Activated CD4-positive, alpha-beta memory T cell treated with anti-CD3 and anti-CD28 coated beads, Interleukin-2, amount 10 ng/mL, durations not matched to agents 7 days and 5 days (primary cell): Measurements from ENCODE around the gene PHOSPHO2. TPM values are rescaled to one million over a fixed set of nuclear protein-coding genes. Genes with fewer than 3 reads are reported as not detected.

ENCODE experiments used
- CTCF ChIA-PET: fragments of 350-600 bp; sonication (Branson Sonifier 250); formaldehyde crosslinking; loops from one replicate; lab custom pipeline; 2021; ENCODE audit warnings: antibody characterized with exemption, inconsistent platforms; lab: Charles Lee
- POLR2A ChIA-PET: fragments of 350-600 bp; sonication (Branson Sonifier 250); formaldehyde crosslinking; loops from one replicate; lab custom pipeline; 2021; ENCODE audit warnings: antibody characterized with exemption; lab: Charles Lee
- DNase-seq: peaks from one replicate; pipeline ENCODE4 v3.0.0-alpha.2; 2020
- H3K27ac Mint-ChIP-seq: one replicate; pipeline ENCODE4 v1.8.0; 2021; ENCODE audit warnings: mild to moderate bottlenecking, mixed read lengths
- H3K27me3 Mint-ChIP-seq: one replicate; pipeline ENCODE4 v1.8.0; 2021; ENCODE audit warnings: mixed read lengths
- H3K36me3 Mint-ChIP-seq: one replicate; pipeline ENCODE4 v1.8.0; 2021; ENCODE audit warnings: low read depth, mixed read lengths
- H3K4me1 Mint-ChIP-seq: one replicate; pipeline ENCODE4 v1.8.0; 2021; ENCODE audit warnings: mixed read lengths
- H3K4me3 Mint-ChIP-seq: one replicate; pipeline ENCODE4 v1.8.0; 2021; ENCODE audit warnings: mild to moderate bottlenecking, mixed read lengths
- H3K9me3 Mint-ChIP-seq: one replicate; pipeline ENCODE4 v1.8.0; 2021; ENCODE audit warnings: mixed read lengths
- total RNA-seq, 2 experiments: library from RNA; stranded (reverse); gene quantifications; one replicate each; pipeline ENCODE4 v1.2.3, GENCODE V29; 2021

Gene PHOSPHO2
- total RNA-seq, 2 experiments from 2014 or later = 2.8 to 3.4 TPM

DNA sequence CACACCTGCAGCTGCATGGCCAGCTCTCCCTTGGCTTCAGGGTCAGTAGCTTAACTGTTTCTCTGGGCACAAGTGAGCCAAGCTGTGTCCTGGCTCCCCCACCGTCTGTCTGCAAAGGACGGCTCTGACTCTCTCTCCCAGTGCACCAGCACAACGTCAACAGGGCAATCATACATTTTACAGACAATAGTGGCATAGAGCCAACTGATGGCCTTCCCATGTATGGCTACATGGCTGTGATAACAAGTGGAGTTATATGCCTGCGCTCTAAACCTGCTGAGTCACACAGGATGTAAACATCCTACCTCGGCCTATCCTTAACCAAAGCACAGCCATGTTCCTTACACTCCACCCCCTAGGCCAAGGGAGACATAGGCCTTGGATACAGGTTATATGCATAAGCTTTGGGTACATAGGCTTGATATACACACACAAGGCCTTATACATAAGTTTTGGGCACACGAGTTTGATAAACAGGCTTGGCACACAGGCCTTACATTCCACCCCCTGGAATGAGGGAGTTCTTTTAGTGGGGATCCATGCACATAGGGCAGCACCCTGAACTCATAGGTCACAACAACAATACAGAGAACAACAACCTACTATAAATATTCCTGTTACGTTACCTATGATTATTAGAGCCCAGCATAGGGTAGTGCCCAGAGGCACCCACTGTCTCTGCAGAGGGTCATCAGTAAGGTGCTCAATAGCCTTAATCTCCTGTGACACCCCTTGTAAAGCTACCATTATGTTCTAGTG, 17.7 kb downstream of the PHOSPHO2 start:
- CTCF ChIA-PET = no interaction called here
- POLR2A ChIA-PET = no interaction called here

DNA sequence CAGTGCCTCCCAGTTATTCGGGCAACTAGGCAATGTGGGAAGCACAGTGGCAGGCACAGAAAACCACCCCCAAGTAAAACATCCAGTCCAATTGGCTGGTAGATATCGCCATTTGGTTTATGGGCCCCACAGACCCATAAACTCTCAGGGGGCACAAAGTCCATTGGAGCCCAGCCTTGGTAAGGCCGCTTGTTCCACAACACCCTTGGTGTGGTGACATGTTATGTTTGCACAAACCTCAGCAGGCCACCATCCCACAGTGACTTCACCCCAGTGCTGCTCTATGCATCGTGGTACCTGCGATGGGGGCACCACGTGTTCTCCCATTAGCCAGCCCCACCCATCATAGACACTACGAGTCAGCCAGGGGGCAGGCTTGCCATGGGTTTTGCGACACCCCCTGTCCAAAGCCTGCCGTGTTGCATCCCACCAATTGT, 18.5 kb downstream of the PHOSPHO2 start:
- H3K36me3 Mint-ChIP-seq = no peaks in the 10 kb centered on the region
- H3K9me3 Mint-ChIP-seq = peaks cover 5% of the 10 kb centered on the region
- peaks cover 8% of the 10 kb centered on the region for H3K4me1 Mint-ChIP-seq
- POLR2A ChIA-PET = no interaction called here
- H3K4me3 Mint-ChIP-seq = no peak overlapping the region
- H3K27me3 Mint-ChIP-seq = no peaks in the 10 kb centered on the region
- no peak overlapping the region for H3K27ac Mint-ChIP-seq
- DNase-seq = no peak
- CTCF ChIA-PET = no interaction called here

More for the DNA sequence above, 17.7 kb downstream of the PHOSPHO2 start:
- Mint-ChIP-seq H3K4me3 (no peak overlapping the region), H3K27ac (no peak overlapping the region), H3K4me1 (peaks cover 8% of the 10 kb centered on the region), H3K27me3 (no peaks in the 10 kb centered on the region), H3K9me3 (peaks cover 5% of the 10 kb centered on the region), H3K36me3 (no peaks in the 10 kb centered on the region)
- DNase-seq = no peak

DNA sequence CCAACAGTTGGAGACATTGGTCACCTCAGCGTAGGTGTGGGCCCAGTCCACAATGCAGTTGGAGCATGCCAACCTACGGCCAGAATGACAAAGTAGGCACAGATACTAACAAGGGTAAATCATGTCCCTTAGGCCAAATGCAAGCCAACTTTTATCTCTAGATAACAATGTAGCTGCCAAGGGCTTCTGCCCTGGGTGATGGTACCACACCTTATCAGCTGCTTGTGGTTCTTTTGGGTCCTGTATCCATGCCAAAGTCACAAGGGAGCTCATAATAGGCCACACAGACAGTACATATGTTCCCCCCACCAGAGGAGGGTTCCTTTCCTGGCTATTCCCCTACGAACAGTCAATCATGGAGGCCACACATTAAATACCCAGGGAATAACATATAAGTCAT, 19.1 kb downstream of the PHOSPHO2 start:
- Mint-ChIP-seq H3K27me3 (no peaks in the 10 kb centered on the region), H3K27ac (no peak overlapping the region), H3K4me3 (no peak overlapping the region), H3K4me1 (peaks cover 8% of the 10 kb centered on the region), H3K36me3 (no peaks in the 10 kb centered on the region), H3K9me3 (peaks cover 5% of the 10 kb centered on the region)
- POLR2A ChIA-PET = no interaction called here
- CTCF ChIA-PET = no interaction called here
- DNase-seq = no peak

DNA sequence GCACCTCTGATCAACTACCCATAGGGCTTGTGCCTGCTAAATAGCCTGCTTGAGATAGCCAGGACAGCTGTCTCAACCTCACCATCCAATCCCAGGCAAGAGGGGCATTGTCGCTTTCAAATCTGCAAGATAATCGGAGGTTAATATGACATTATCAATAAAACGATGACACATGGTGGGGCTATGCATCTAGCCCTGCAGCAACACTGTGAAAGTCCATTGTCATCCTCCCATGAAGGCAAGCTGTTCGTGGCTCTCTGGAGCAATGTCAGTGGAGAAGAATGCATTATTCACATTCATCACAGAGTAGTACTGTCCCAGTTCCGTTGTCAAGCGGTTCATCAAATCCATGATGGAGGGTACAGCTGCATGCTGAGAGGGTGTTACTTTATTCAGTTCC, 20.4 kb downstream of the PHOSPHO2 start:
- no peaks in the 10 kb centered on the region for H3K27me3 Mint-ChIP-seq
- POLR2A ChIA-PET = no interaction called here
- no peak for DNase-seq
- no peak overlapping the region for H3K27ac Mint-ChIP-seq
- CTCF ChIA-PET = no interaction called here
- H3K4me1 Mint-ChIP-seq = peaks cover 8% of the 10 kb centered on the region
- peaks cover 5% of the 10 kb centered on the region for H3K9me3 Mint-ChIP-seq
- no peaks in the 10 kb centered on the region for H3K36me3 Mint-ChIP-seq
- H3K4me3 Mint-ChIP-seq = no peak overlapping the region

DNA sequence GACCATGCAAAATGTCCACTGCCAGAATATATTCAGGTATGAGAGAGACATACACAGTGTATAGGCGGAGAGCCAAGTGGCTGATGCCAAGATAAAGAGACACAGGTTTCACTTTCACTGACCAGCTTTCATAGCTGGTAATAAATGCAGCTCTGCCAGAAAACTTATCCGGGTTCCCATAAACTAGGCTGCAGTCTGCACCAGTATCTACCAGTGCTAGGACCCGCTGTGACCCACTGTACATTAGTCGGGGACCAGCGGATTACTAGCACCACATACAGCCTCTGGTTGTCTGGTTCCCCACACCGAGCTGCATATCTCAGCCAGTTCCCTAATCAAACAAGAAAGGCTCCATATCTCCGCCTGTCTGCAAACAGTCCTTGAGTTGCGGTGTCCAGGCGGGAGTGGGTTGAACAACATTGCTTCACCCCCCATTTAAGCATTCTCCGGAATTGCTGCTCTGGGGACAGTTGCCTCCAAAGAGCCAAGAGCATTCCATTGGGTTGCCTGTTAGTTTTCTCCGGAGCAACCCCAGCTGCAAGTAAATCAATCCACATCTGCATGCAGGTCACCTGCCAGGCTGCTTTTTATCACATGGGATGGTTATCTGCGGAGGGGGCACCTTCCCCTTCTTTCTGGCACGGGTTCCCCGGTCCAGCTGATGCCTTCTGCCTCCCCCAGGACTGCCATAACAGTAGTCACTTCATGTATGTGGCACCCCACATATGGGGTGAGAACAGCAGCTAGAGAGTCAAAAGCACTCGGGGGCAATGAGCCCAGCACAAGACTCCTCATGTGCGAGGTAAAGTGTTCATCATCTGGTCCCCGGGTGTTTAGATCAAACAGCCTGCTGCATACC, 21.3 kb downstream of the PHOSPHO2 start:
- peaks cover 8% of the 10 kb centered on the region for H3K4me1 Mint-ChIP-seq
- H3K36me3 Mint-ChIP-seq = no peaks in the 10 kb centered on the region
- peaks cover 5% of the 10 kb centered on the region for H3K9me3 Mint-ChIP-seq
- no peaks in the 10 kb centered on the region for H3K27me3 Mint-ChIP-seq
- H3K4me3 Mint-ChIP-seq = no peak overlapping the region
- no peak overlapping the region for H3K27ac Mint-ChIP-seq
- ChIA-PET POLR2A (no interaction called here), CTCF (no interaction called here)
- DNase-seq = no peak

DNA sequence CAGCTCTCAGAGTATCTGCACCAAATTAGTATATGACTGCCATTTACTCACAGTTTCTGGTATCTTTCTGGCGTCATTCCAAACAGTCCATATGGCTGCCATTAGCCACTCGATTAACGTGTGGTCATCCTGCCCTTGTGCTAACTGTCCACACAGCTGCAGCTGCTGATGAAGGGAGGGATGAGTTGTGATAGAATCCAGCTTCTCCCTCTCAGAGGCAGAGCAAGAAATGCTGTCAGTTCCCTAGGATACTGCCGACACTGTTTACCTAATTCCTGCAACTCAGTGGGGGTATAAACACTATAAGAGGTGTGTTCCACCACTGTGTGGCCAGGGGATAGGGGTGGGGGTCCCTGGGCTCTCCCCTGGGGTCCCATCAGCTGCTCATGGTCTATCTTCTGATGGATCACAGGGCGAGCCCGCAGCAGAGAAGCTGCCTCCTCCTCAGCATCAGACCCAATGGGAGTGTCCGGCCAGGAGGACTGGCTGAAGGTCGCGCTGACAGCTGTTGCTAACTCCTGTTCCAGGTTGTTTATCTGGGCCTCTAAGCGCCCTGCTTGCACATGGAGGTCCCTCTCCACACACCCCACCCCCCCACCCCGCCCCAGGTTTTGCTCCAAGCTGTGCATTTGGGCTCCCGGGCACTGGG, 22.1 kb downstream of the PHOSPHO2 start:
- no peak for DNase-seq
- Mint-ChIP-seq H3K4me3 (no peak overlapping the region), H3K36me3 (no peaks in the 10 kb centered on the region), H3K4me1 (peaks cover 8% of the 10 kb centered on the region), H3K27me3 (no peaks in the 10 kb centered on the region), H3K9me3 (peaks cover 5% of the 10 kb centered on the region), H3K27ac (no peak overlapping the region)
- CTCF ChIA-PET = no interaction called here
- POLR2A ChIA-PET = no interaction called here

DNA sequence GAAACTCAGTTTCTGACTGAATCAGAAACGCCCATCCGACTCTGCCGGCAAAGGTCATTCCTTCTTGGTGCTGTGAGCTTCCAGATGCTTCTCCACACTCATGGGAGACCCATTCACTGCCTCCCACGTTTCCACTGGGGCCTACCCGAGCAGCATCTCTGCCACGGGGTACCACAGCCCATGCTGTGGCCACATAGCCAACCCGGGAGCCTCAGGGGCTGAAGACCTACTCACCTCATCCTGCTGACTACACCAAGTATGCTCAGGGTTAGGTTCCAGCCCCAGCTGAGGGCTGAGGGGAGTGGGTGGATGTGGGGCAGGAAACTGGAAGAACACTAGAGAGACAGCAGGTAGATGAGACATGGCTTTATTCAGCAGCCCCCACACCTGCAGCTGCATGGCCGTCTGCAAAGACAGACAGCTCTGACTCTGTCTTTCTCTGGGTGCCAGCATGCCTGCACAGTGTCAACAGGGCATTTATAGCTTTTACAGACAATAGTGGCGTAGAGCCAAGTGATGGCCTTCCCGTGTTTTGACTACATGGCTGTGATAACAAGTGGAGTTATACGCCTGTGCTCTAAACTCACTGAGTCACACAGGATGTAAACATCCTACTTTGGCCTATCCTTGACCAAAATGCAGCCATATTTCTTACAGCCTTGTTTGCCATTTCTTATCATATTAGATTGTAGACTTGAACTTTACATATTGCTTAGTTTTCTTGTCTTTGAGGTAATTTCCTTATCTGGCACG, 22.8 kb downstream of the PHOSPHO2 start:
- no peak for DNase-seq
- H3K4me1 Mint-ChIP-seq = peaks cover 3% of the 10 kb centered on the region
- no peaks in the 10 kb centered on the region for H3K36me3 Mint-ChIP-seq
- CTCF ChIA-PET = no interaction called here
- H3K27me3 Mint-ChIP-seq = no peaks in the 10 kb centered on the region
- H3K9me3 Mint-ChIP-seq = no peaks in the 10 kb centered on the region
- no peak overlapping the region for H3K27ac Mint-ChIP-seq
- POLR2A ChIA-PET = no interaction called here
- no peak overlapping the region for H3K4me3 Mint-ChIP-seq

DNA sequence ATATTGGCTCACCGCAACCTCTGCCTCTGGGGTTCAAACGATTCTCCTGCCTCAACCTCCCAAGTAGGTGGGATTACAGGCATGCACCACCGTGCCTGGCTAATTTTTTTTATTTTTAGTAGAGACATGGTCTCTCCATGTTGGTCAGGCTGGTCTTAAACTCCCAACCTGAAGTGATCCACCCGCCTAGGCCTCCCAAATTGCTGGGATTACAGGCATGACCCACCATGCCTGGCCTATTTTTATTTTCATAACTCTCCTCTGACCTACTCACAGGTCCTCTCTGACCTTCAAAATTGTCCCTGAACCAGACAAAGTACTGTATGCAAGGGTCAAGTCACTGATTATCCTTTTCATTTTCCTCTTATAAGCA, 23.4 kb downstream of the PHOSPHO2 start:
- H3K4me1 Mint-ChIP-seq = peaks cover 3% of the 10 kb centered on the region
- no peaks in the 10 kb centered on the region for H3K36me3 Mint-ChIP-seq
- H3K27ac Mint-ChIP-seq = no peak overlapping the region
- no peak overlapping the region for H3K4me3 Mint-ChIP-seq
- no peaks in the 10 kb centered on the region for H3K27me3 Mint-ChIP-seq
- H3K9me3 Mint-ChIP-seq = no peaks in the 10 kb centered on the region
- POLR2A ChIA-PET = no interaction called here
- CTCF ChIA-PET = no interaction called here
- no peak for DNase-seq

DNA sequence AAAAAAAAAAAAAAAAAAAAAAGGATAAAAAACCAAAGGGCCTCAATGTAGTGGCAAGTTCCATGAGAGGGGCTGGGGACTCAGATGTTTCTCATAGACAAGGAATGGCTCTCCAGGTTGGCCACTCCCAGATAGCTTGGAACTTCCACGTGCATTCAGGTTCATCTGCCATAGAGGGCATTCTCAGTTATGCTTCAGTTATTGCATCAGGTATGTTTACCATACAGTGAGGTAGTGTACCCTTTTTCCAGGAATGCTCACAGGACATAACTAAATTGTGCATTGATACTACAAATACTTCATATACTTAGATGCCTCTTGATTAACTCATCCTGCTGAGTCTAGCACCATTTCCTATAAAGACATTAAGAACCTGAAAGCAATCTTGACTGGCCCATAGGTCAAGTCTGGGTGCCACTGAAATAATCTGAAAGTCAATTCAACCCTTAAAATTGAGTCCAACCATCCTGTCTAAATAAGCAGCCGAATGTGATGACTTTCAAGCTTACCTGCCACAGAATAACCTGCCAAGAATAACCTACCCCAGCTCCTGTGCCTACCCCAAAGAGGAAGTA, 24.7 kb downstream of the PHOSPHO2 start:
- POLR2A ChIA-PET = no interaction called here
- H3K27me3 Mint-ChIP-seq = no peaks in the 10 kb centered on the region
- no peaks in the 10 kb centered on the region for H3K9me3 Mint-ChIP-seq
- no peak overlapping the region for H3K27ac Mint-ChIP-seq
- peaks cover 3% of the 10 kb centered on the region for H3K4me1 Mint-ChIP-seq
- CTCF ChIA-PET = interaction anchor here (0.7 kb wide), 2 partner anchors 17 to 95 kb away, joined by 3 read pairs; no protein-coding TSS in a partner anchor
- H3K4me3 Mint-ChIP-seq = no peak overlapping the region
- DNase-seq = no peak
- no peaks in the 10 kb centered on the region for H3K36me3 Mint-ChIP-seq

DNA sequence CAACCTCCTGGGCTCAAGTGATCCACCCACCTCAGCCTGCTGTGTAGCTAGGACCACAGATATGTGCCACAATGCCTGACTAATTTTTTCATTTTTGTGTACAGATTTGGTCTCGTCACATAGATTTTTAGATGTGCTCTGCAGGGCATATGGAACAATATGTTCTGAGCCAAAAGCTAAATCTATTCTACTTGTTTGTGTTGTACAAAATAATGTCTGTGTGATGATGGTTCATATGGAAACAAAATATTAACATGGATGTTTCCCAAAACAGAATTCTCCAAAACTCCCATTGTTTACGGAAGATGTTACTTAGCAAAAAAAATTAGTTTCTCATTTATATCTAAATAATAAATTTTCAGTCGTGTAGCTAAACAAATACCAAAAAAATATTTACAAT, 26.7 kb downstream of the PHOSPHO2 start:
- POLR2A ChIA-PET = no interaction called here
- Mint-ChIP-seq H3K4me1 (no peaks in the 10 kb centered on the region), H3K36me3 (no peaks in the 10 kb centered on the region), H3K9me3 (no peaks in the 10 kb centered on the region), H3K4me3 (no peak overlapping the region), H3K27ac (no peak overlapping the region), H3K27me3 (peaks cover 5% of the 10 kb centered on the region)
- CTCF ChIA-PET = no interaction called here
- no peak for DNase-seq

DNA sequence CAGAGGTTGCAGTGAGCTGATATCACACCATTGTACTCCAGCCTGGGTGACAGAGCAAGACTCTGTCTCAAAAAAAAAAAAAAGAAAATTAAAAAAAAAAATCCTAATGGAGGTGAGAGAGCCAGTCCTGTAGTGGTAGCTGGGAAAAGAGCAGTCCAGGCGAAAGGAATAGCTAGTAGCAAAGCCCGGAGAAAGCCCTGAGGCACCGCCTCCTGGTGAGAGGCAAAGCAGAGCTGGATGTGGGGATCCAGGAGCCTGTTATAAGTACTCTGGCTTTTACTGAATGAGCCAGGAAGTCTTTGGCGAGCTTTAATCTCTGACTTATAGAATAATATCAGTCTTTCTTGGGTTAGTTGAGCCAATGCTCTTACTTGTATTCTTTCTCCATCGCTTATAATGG, 32.8 kb downstream of the PHOSPHO2 start:
- Mint-ChIP-seq H3K4me3 (no peak overlapping the region), H3K9me3 (no peaks in the 10 kb centered on the region), H3K27ac (no peak overlapping the region), H3K36me3 (no peaks in the 10 kb centered on the region), H3K4me1 (peaks cover under 1% of the 10 kb centered on the region), H3K27me3 (peaks cover 12% of the 10 kb centered on the region)
- CTCF ChIA-PET = interaction anchor here (0.6 kb wide), 1 partner anchor 64 kb away, joined by 3 read pairs; no protein-coding TSS in a partner anchor
- POLR2A ChIA-PET = no interaction called here
- no peak for DNase-seq

DNA sequence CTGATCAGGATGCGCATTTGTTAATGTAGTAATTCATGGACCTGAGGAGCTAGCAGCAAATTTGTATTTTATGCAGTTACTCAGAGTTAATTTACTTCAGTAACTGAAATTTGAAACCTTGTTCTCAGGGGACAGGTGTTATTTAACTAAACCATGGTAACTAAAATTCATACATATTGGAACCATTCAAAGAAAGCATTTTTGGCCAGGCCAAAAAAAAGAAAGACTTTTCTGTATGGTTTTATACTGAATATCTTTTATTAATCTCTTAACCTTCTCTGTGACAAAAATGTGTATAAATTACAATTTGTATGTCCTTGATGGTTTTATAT, 35.0 kb downstream of the PHOSPHO2 start:
- H3K36me3 Mint-ChIP-seq = no peaks in the 10 kb centered on the region
- H3K9me3 Mint-ChIP-seq = no peaks in the 10 kb centered on the region
- H3K27ac Mint-ChIP-seq = no peak overlapping the region
- no peak for DNase-seq
- H3K4me3 Mint-ChIP-seq = no peak overlapping the region
- ChIA-PET POLR2A (no interaction called here), CTCF (no interaction called here)
- peaks cover 12% of the 10 kb centered on the region for H3K4me1 Mint-ChIP-seq
- peaks cover 26% of the 10 kb centered on the region for H3K27me3 Mint-ChIP-seq
